Hepatocyte (in vitro differentiated cells): ENCODE data around the gene GPR157.
"Not testable (repeated sequence)": the region's sequence is repeated elsewhere in the genome, so short reads cannot be mapped to it uniquely, and the experiment has no call there.

Experiments used
- EZH2 ChIP-seq: fragments of 200-600 bp; sonication (generic); IDR thresholded peaks from 2 replicates; pipeline ENCODE4 v1.6.1; 2016; ENCODE audit warnings: antibody characterized with exemption, mild to moderate bottlenecking, borderline replicate concordance
- TF ChIP-seq, protein P1 (sequence below): fragments of 200-600 bp; sonication (generic); IDR thresholded peaks from 2 replicates; pipeline ENCODE4 v1.5.1; 2016; ENCODE audit warnings: antibody characterized with exemption, mild to moderate bottlenecking; ENCODE audit not compliant: poor library complexity

DNA sequence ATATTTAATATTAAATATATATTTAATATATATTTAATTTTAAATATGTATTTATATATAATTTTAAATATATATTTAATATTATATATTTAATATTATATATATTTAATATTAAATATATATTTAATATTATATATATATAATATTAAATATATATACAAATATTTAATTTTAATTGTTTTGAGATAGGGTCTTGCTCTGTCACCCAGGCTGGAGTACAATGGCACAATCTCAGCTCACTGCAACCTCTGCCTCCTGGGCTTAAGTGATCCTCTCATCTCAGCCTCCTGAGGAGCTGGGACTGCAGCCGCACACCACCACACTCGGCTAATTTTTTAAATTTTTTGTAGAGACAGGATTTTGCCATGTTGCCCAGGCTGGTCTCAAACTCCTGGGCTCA lies 5.2 kb downstream of the GPR157 start:
- TF ChIP-seq EZH2, result not testable (repeated sequence)
- TF ChIP-seq, protein P1, sequence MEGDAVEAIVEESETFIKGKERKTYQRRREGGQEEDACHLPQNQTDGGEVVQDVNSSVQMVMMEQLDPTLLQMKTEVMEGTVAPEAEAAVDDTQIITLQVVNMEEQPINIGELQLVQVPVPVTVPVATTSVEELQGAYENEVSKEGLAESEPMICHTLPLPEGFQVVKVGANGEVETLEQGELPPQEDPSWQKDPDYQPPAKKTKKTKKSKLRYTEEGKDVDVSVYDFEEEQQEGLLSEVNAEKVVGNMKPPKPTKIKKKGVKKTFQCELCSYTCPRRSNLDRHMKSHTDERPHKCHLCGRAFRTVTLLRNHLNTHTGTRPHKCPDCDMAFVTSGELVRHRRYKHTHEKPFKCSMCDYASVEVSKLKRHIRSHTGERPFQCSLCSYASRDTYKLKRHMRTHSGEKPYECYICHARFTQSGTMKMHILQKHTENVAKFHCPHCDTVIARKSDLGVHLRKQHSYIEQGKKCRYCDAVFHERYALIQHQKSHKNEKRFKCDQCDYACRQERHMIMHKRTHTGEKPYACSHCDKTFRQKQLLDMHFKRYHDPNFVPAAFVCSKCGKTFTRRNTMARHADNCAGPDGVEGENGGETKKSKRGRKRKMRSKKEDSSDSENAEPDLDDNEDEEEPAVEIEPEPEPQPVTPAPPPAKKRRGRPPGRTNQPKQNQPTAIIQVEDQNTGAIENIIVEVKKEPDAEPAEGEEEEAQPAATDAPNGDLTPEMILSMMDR, result not testable (repeated sequence)
